Stimulated activated CD8-positive, alpha-beta memory T cell treated with anti-CD3 and anti-CD28 coated beads, Interleukin-15, amount 100 ng/mL, for 24 hours (primary cell): Measurements from ENCODE around the gene CSRP3.
"Not testable (repeated sequence)": the region's sequence is repeated elsewhere in the genome, so short reads cannot be mapped to it uniquely, and the experiment has no call there.

Experiments used
- DNase-seq: peaks from one replicate; pipeline ENCODE4 v3.0.0-alpha.2; 2020; ENCODE audit warnings: low read depth

CSRP3 gene

GRCh38 chr11:19185516-19186052 is 16.2 kb downstream of the CSRP3 start:
- no peak for DNase-seq

- no peak for DNase-seq
Observed at GRCh38 chr11:19185036-19185435, 16.7 kb downstream of the CSRP3 start.

GRCh38 chr11:19183646-19184045 is 18.1 kb downstream of the CSRP3 start:
- DNase-seq: no peak

- no peak for DNase-seq
Observed at GRCh38 chr11:19181531-19182261, 20.1 kb downstream of the CSRP3 start.

- DNase-seq: no peak
Observed at GRCh38 chr11:19176629-19177186, 25.1 kb downstream of the CSRP3 start.

- DNase-seq: no peak
Observed at GRCh38 chr11:19173964-19174638, 27.7 kb downstream of the CSRP3 start.

GRCh38 chr11:19173004-19173689 is 28.6 kb downstream of the CSRP3 start:
- DNase-seq: no peak

GRCh38 chr11:19168090-19168489 is 33.7 kb downstream of the CSRP3 start:
- DNase-seq: no peak

- DNase-seq: no peak
Observed at GRCh38 chr11:19164881-19165280, 36.9 kb downstream of the CSRP3 start.

- DNase-seq: no peak
Observed at GRCh38 chr11:19164230-19164855, 37.4 kb downstream of the CSRP3 start.

- DNase-seq: no peak
Observed at GRCh38 chr11:19163617-19164016, 38.2 kb downstream of the CSRP3 start.

- DNase-seq: no peak
Observed at GRCh38 chr11:19162951-19163505, 38.8 kb downstream of the CSRP3 start.

GRCh38 chr11:19161651-19162050 is 40.1 kb downstream of the CSRP3 start:
- no peak for DNase-seq

GRCh38 chr11:19160847-19161246 is 40.9 kb downstream of the CSRP3 start:
- DNase-seq: no peak

GRCh38 chr11:19156892-19157291 is 44.9 kb downstream of the CSRP3 start:
- DNase-seq: no peak

GRCh38 chr11:19145319-19145718 is 56.5 kb downstream of the CSRP3 start:
- no peak for DNase-seq

- not testable (repeated sequence) for DNase-seq
Observed at GRCh38 chr11:19136884-19137283, 64.9 kb downstream of the CSRP3 start.

GRCh38 chr11:19134004-19134403 is 67.8 kb downstream of the CSRP3 start:
- no peak for DNase-seq
